Activated CD4-positive, alpha-beta T cell treated with anti-CD3 and anti-CD28 coated beads, Interleukin-2, amount 10 ng/mL, durations not matched to agents 7 days and 5 days (primary cell): ENCODE measurements around the gene AOPEP. TPM values are rescaled to one million over a fixed set of nuclear protein-coding genes. Genes with fewer than 3 reads are reported as not detected.
"Not testable (repeated sequence)": the region's sequence is repeated elsewhere in the genome, so short reads cannot be mapped to it uniquely, and the experiment has no call there.

Experiments used
- CTCF ChIA-PET: fragments of 350-600 bp; sonication (Branson Sonifier 250); formaldehyde crosslinking; loops from one replicate; lab custom pipeline; 2021; ENCODE audit warnings: antibody characterized with exemption; lab: Charles Lee
- POLR2A ChIA-PET: fragments of 350-600 bp; sonication (Branson Sonifier 250); formaldehyde crosslinking; loops from one replicate; lab custom pipeline; 2021; ENCODE audit warnings: antibody characterized with exemption; lab: Charles Lee
- DNase-seq: peaks from one replicate; pipeline ENCODE4 v3.0.0-alpha.2; 2020
- H3K27ac Mint-ChIP-seq: one replicate; pipeline ENCODE4 v1.8.0; 2021; ENCODE audit warnings: mild to moderate bottlenecking, moderate library complexity, mixed read lengths
- H3K27me3 Mint-ChIP-seq: one replicate; pipeline ENCODE4 v1.8.0; 2021; ENCODE audit warnings: mixed read lengths
- H3K36me3 Mint-ChIP-seq: one replicate; pipeline ENCODE4 v1.8.0; 2021; ENCODE audit warnings: low read depth, mixed read lengths
- H3K4me1 Mint-ChIP-seq: one replicate; pipeline ENCODE4 v1.8.0; 2021; ENCODE audit warnings: mixed read lengths
- H3K4me3 Mint-ChIP-seq: one replicate; pipeline ENCODE4 v1.8.0; 2021; ENCODE audit warnings: mild to moderate bottlenecking, moderate library complexity, mixed read lengths
- H3K9me3 Mint-ChIP-seq: one replicate; pipeline ENCODE4 v1.8.0; 2021; ENCODE audit warnings: mixed read lengths
- total RNA-seq, 2 experiments: library from RNA; stranded (reverse); gene quantifications; one replicate each; pipeline ENCODE4 v1.2.3, GENCODE V29; 2021

AOPEP gene
- total RNA-seq, 2 experiments from 2014 or later, result 9.7 to 10.7 TPM

DNA sequence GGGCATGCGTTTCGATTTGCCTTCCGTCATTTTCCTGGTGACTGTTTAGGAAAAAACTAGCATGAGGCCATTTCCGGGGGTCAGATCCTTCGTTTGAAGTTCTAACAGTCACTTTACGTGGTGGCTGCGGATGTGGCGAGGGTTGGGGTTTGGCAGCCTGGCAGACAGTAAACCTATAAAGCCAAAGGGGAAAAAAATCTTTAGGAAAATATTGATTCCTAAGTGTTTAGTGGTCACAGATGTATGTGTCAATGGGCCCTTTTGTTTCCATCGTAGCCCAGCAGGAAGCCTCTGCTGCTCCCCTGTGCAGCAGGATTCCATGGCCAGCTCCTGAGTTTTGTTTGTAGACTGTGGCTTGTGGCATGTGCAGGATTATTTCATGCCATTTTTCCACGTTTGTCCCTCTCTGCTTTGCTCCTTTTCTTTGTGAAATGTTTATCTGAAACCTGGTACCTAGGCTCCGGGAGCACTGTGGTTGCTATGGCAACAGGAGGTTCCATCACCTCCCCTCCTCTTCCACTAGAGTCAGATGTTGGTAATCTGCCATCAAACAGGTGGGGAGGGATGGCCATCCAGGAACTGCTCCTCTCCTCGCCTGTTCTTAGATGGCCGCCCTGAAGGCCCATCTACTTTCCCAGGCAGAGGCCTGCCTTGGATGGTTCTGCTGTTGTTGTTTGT, 202.3 kb downstream of the AOPEP start:
- H3K27me3 Mint-ChIP-seq, result no peaks in the 10 kb centered on the region
- DNase-seq, result no peak
- ChIA-PET CTCF (interaction anchor here (1.1 to 1.7 kb wide), 2 partner anchors 11 to 17 kb away, joined by 3 to 5 read pairs; no protein-coding TSS in a partner anchor), POLR2A (no interaction called here)
- H3K36me3 Mint-ChIP-seq, result no peaks in the 10 kb centered on the region
- H3K4me1 Mint-ChIP-seq, result no peaks in the 10 kb centered on the region
- H3K4me3 Mint-ChIP-seq, result no peak overlapping the region
- H3K9me3 Mint-ChIP-seq, result no peaks in the 10 kb centered on the region
- H3K27ac Mint-ChIP-seq, result no peak overlapping the region

DNA sequence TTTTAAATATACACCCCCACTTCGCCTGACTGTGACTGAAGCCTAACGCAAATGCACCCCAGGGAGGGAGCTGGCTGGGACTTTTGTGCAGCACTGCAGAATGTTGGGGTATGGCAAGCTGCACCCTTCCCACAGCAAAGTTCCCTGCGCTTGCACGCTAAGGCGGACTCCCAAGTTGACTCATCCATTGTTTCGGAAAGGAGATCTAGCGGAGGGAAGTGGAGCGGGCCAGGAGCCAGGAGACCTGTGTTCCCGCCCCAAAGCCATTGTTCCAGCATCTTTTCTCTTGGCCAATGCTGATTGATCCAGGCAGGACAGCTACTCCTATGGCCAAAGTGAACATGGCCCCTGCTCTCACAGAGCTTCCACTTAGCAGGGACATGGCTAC, 202.9 kb downstream of the AOPEP start:
- ChIA-PET CTCF (interaction anchor here (1.1 to 1.7 kb wide), 2 partner anchors 12 to 17 kb away, joined by 3 to 5 read pairs; no protein-coding TSS in a partner anchor), POLR2A (no interaction called here)
- no peak for DNase-seq
- H3K9me3 Mint-ChIP-seq, result no peaks in the 10 kb centered on the region
- no peaks in the 10 kb centered on the region for H3K4me1 Mint-ChIP-seq
- no peak overlapping the region for H3K27ac Mint-ChIP-seq
- no peak overlapping the region for H3K4me3 Mint-ChIP-seq
- H3K27me3 Mint-ChIP-seq, result no peaks in the 10 kb centered on the region
- no peaks in the 10 kb centered on the region for H3K36me3 Mint-ChIP-seq

DNA sequence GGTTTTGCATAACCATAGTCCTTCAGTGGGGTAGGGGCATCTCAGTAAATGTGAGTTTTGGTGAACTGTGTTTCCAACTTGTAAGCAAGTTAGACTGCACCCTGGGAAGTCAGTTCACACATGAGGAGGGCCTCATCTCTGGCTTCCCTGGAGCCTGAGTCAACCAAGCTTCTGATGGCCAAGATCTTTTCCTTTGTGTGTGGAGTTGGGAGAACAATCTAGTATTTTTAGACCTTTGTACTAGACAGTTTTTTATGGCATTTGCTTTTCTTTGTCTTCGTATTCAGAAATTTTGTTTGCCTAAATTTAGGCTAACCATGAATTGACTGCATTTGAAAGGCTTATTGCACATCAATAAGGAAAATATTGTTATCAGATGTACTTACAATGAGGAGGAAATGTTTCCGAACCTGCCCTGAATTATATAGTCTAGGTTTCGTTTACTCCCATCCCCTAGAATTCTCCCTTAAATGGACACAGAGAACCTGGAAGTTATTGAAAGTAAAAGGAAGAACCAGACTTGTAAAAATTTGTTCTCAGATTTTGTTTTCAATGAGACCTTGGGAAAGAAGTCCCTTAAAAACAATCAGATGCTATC, 204.6 kb downstream of the AOPEP start:
- H3K4me3 Mint-ChIP-seq, result no peak overlapping the region
- no peaks in the 10 kb centered on the region for H3K4me1 Mint-ChIP-seq
- H3K27ac Mint-ChIP-seq, result no peak overlapping the region
- POLR2A ChIA-PET, result no interaction called here
- H3K36me3 Mint-ChIP-seq, result no peaks in the 10 kb centered on the region
- no peaks in the 10 kb centered on the region for H3K9me3 Mint-ChIP-seq
- DNase-seq, result no peak
- no peaks in the 10 kb centered on the region for H3K27me3 Mint-ChIP-seq
- CTCF ChIA-PET, result no interaction called here

- Mint-ChIP-seq H3K4me1 (no peaks in the 10 kb centered on the region), H3K9me3 (no peaks in the 10 kb centered on the region), H3K27me3 (no peaks in the 10 kb centered on the region), H3K36me3 (no peaks in the 10 kb centered on the region), H3K4me3 (no peak overlapping the region), H3K27ac (no peak overlapping the region)
- ChIA-PET POLR2A (interaction anchor here (0.5 kb wide), 1 partner anchor 30 kb away, joined by 3 read pairs; no protein-coding TSS in a partner anchor), CTCF (no interaction called here)
- no peak for DNase-seq
Observed at GRCh38 chr9:94931740-94932139, 205.2 kb downstream of the AOPEP start.

- H3K27ac Mint-ChIP-seq, result no peak overlapping the region
- CTCF ChIA-PET, result interaction anchor here (1.5 kb wide), 1 partner anchor 15 kb away, joined by 5 read pairs; no protein-coding TSS in a partner anchor
- no peaks in the 10 kb centered on the region for H3K36me3 Mint-ChIP-seq
- POLR2A ChIA-PET, result no interaction called here
- no peaks in the 10 kb centered on the region for H3K4me1 Mint-ChIP-seq
- no peak for DNase-seq
- no peaks in the 10 kb centered on the region for H3K27me3 Mint-ChIP-seq
- no peaks in the 10 kb centered on the region for H3K9me3 Mint-ChIP-seq
- no peak overlapping the region for H3K4me3 Mint-ChIP-seq
Observed at GRCh38 chr9:94932652-94933510, 206.4 kb downstream of the AOPEP start.

- ChIA-PET CTCF (interaction anchor here (1.0 to 1.5 kb wide), 2 partner anchors 9 to 15 kb away, joined by 3 to 5 read pairs; no protein-coding TSS in a partner anchor), POLR2A (interaction anchor here (0.7 kb wide), 1 partner anchor 366 kb away, joined by 4 read pairs; no protein-coding TSS in a partner anchor)
- DNase-seq, result no peak
- no peaks in the 10 kb centered on the region for H3K27me3 Mint-ChIP-seq
- no peaks in the 10 kb centered on the region for H3K36me3 Mint-ChIP-seq
- H3K4me3 Mint-ChIP-seq, result no peak overlapping the region
- no peak overlapping the region for H3K27ac Mint-ChIP-seq
- H3K4me1 Mint-ChIP-seq, result no peaks in the 10 kb centered on the region
- no peaks in the 10 kb centered on the region for H3K9me3 Mint-ChIP-seq
Observed at GRCh38 chr9:94933511-94933828, 207.0 kb downstream of the AOPEP start.

GRCh38 chr9:94934816-94935328, 208.4 kb downstream of the AOPEP start:
- H3K27ac Mint-ChIP-seq, result no peak overlapping the region
- POLR2A ChIA-PET, result no interaction called here
- H3K36me3 Mint-ChIP-seq, result no peaks in the 10 kb centered on the region
- CTCF ChIA-PET, result interaction anchor here (0.6 to 1.5 kb wide), 2 partner anchors 13 to 32 kb away, joined by 3 to 5 read pairs; no protein-coding TSS in a partner anchor
- H3K4me1 Mint-ChIP-seq, result no peaks in the 10 kb centered on the region
- no peaks in the 10 kb centered on the region for H3K27me3 Mint-ChIP-seq
- no peaks in the 10 kb centered on the region for H3K9me3 Mint-ChIP-seq
- DNase-seq, result no peak
- H3K4me3 Mint-ChIP-seq, result no peak overlapping the region

DNA sequence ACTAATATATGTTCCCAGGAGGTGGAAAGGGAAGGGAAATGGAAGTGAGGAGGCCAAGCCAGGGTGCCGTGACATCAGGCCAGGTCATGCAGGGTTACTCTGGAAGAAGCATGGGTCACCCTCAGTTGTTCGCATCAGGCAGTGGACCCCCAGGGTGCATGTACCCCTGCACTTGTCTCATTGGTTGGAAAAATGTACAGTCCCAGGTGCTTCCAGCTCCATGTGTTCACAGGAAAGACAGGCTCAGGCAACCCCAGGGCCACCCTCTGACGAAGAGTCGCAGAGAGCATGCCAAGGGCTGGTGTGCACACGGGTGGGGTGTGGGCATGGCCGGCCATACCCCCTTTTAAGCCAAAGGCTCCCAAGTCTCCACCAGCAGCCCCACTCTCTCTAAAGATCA, 208.9 kb downstream of the AOPEP start:
- no peaks in the 10 kb centered on the region for H3K27me3 Mint-ChIP-seq
- no peak overlapping the region for H3K27ac Mint-ChIP-seq
- no peaks in the 10 kb centered on the region for H3K4me1 Mint-ChIP-seq
- DNase-seq, result no peak
- no peaks in the 10 kb centered on the region for H3K36me3 Mint-ChIP-seq
- ChIA-PET POLR2A (no interaction called here), CTCF (no interaction called here)
- H3K9me3 Mint-ChIP-seq, result no peaks in the 10 kb centered on the region
- H3K4me3 Mint-ChIP-seq, result no peak overlapping the region

- no peaks in the 10 kb centered on the region for H3K4me1 Mint-ChIP-seq
- H3K27ac Mint-ChIP-seq, result no peak overlapping the region
- no peaks in the 10 kb centered on the region for H3K27me3 Mint-ChIP-seq
- ChIA-PET CTCF (interaction anchor here (0.6 kb wide), 2 partner anchors 27 to 53 kb away, joined by 3 to 4 read pairs; no protein-coding TSS in a partner anchor), POLR2A (no interaction called here)
- no peaks in the 10 kb centered on the region for H3K9me3 Mint-ChIP-seq
- no peaks in the 10 kb centered on the region for H3K36me3 Mint-ChIP-seq
- DNase-seq, result no peak
- H3K4me3 Mint-ChIP-seq, result no peak overlapping the region
Observed at GRCh38 chr9:94936419-94936818, 209.9 kb downstream of the AOPEP start.

DNA sequence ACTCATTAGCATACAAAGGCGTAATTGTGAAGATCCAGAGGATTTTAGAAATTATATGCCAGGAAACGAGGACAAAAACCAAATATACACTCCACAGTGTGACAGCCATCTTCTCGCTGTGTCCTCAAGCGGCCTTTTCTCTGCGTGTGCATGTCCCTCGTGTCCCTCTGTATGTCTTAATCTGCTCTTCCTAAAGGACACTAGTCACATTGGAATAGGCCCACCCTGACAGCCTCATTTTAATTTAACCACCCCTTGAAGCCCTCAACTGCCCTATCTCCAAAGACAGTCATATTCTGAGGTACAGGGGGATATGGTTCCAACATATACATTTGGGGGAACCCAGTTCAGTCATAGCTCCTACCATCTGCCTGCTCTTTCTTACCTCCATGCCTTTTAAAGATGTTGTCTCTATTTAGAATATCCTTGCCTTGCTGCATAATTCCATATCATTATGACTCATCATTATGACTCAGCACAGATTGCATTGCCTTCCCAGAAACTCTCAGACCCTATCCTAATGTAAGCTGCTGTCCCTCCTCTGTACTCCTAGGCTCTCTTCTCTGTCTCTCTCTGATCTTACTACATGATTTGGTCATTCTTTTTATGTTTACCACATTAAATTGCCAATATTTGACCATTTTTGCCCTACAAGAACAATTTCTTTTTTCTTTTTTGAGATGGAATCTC, 210.9 kb downstream of the AOPEP start:
- CTCF ChIA-PET, result interaction anchor here (0.6 to 1.2 kb wide), 2 partner anchors 20 to 52 kb away, joined by 3 to 4 read pairs; no protein-coding TSS in a partner anchor
- Mint-ChIP-seq H3K27ac (no peak overlapping the region), H3K4me1 (no peaks in the 10 kb centered on the region)

GRCh38 chr9:94938384-94938783, 211.9 kb downstream of the AOPEP start:
- ChIA-PET POLR2A (no interaction called here), CTCF (interaction anchor here (1.3 kb wide), 1 partner anchor 13 kb away, joined by 6 read pairs; no protein-coding TSS in a partner anchor)
- Mint-ChIP-seq H3K4me1 (no peaks in the 10 kb centered on the region), H3K27me3 (no peaks in the 10 kb centered on the region), H3K36me3 (no peaks in the 10 kb centered on the region), H3K27ac (no peak overlapping the region), H3K4me3 (no peak overlapping the region), H3K9me3 (no peaks in the 10 kb centered on the region)
- no peak for DNase-seq

More for the DNA sequence above, 210.9 kb downstream of the AOPEP start:
- no peaks in the 10 kb centered on the region for H3K27me3 Mint-ChIP-seq
- no peaks in the 10 kb centered on the region for H3K9me3 Mint-ChIP-seq
- no peak overlapping the region for H3K4me3 Mint-ChIP-seq
- no peaks in the 10 kb centered on the region for H3K36me3 Mint-ChIP-seq
- no peak for DNase-seq
- POLR2A ChIA-PET, result no interaction called here

GRCh38 chr9:94940296-94940695, 213.8 kb downstream of the AOPEP start:
- CTCF ChIA-PET, result interaction anchor here (0.8 kb wide), 1 partner anchor 30 kb away, joined by 3 read pairs; no protein-coding TSS in a partner anchor
- H3K36me3 Mint-ChIP-seq, H3K4me3 Mint-ChIP-seq, H3K9me3 Mint-ChIP-seq, H3K27me3 Mint-ChIP-seq, H3K4me1 Mint-ChIP-seq, DNase-seq, POLR2A ChIA-PET, H3K27ac Mint-ChIP-seq: not testable (repeated sequence)
